RWPE1 (cell line): ENCODE results near the gene LFNG.

Source experiments
- CTCF ChIA-PET: fragments of 350-600 bp; sonication (Branson Sonifier 250); formaldehyde crosslinking; extraction: SDS; loops from one replicate; lab custom pipeline; 2021; lab: Yijun Ruan, JAX
- POLR2A ChIA-PET: fragments of 400-600 bp; formaldehyde crosslinking; extraction: SDS; loops from one replicate; lab custom pipeline; 2020; ENCODE audit warnings: antibody characterized with exemption; ENCODE audit not compliant: low non-redundant PET; lab: Yijun Ruan, JAX
- DNase-seq: peaks from one replicate; pipeline ENCODE4 v3.0.0; 2012; ENCODE audit warnings: low spot score
- H3K27ac ChIP-seq: fragments of 450-650 bp; 2 replicates; pipeline ENCODE4 v1.5.1; 2017
- TF ChIP-seq, protein P1 (sequence below): fragments of 450-650 bp; conservative IDR thresholded peaks from 2 replicates; pipeline ENCODE4 v1.5.1; 2017; ENCODE audit warnings: low read depth, mild to moderate bottlenecking

The LFNG gene

DNA sequence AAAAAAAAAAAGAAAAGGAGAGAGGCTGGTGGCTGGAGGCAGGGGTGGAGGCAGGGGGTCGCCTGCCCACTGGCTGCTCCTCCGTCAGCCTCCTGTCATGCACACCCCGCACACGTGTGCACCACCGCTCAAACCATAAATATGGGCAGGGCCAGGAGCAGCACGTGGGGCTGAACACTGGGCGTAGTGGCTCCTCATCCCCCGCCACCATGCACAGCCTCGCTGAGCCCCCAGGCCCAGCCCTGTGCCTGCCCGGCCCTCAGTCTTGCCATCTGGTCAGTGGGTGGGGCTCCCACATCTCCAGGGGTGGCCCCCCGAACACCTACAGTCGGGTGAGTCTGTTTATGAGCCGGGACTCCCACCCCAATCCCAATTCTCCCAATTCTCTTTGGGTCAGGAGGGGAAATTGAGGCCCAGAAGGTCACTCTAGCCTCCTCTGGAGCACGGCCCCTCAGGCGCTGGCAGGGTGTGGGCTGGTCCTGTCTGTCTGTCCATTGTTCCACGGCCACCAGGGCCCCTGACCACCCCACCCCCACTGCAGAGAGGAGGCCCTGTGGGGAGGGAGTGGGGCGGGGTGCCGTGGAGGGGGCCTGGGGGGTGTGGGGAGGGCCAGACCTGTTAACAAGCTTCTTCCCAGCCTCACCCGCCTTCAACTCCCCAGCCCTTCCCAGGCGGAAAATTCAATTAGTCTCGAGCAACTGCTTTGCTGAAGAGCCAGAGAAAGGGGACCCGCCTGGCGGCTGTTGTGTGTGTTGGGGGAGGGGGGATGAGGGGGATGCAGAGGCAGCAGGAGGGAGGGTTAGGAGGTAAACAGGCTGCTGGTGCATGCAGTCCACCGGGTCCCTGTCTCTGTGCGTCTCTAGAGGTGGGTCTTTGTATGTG, 23.9 kb upstream of the LFNG start:
- POLR2A ChIA-PET = no interaction called here
- CTCF ChIA-PET = interaction anchor here (0.7 kb wide), 1 partner anchor 25 kb away, joined by 5 read pairs; no protein-coding TSS in a partner anchor
- TF ChIP-seq, protein P1, sequence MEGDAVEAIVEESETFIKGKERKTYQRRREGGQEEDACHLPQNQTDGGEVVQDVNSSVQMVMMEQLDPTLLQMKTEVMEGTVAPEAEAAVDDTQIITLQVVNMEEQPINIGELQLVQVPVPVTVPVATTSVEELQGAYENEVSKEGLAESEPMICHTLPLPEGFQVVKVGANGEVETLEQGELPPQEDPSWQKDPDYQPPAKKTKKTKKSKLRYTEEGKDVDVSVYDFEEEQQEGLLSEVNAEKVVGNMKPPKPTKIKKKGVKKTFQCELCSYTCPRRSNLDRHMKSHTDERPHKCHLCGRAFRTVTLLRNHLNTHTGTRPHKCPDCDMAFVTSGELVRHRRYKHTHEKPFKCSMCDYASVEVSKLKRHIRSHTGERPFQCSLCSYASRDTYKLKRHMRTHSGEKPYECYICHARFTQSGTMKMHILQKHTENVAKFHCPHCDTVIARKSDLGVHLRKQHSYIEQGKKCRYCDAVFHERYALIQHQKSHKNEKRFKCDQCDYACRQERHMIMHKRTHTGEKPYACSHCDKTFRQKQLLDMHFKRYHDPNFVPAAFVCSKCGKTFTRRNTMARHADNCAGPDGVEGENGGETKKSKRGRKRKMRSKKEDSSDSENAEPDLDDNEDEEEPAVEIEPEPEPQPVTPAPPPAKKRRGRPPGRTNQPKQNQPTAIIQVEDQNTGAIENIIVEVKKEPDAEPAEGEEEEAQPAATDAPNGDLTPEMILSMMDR = no peak
- DNase-seq = no peak
- no peak overlapping the region for H3K27ac ChIP-seq

DNA sequence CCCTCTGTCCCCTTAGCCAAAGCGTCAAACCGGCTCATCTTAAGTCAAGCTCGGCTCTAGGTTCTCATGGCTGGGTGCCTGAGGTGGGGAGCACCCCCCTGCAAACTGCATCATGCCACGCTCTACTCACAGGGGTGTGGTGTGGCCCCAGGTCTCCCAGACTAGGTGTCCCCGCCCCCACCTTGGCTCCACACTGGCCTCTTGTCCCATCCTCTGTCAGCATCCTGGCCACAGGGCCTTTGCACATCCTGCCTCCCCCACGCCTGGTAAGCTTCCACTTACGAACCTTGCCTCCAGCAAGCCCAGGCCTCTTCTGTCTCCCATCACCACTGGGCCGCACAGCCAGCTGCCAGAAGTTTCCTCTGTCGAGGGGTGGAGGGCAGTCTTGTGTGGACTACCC, 23.2 kb upstream of the LFNG start:
- ChIA-PET CTCF (no interaction called here), POLR2A (no interaction called here)
- no peak overlapping the region for H3K27ac ChIP-seq
- no peak for DNase-seq
- TF ChIP-seq, protein P1 = no peak

DNA sequence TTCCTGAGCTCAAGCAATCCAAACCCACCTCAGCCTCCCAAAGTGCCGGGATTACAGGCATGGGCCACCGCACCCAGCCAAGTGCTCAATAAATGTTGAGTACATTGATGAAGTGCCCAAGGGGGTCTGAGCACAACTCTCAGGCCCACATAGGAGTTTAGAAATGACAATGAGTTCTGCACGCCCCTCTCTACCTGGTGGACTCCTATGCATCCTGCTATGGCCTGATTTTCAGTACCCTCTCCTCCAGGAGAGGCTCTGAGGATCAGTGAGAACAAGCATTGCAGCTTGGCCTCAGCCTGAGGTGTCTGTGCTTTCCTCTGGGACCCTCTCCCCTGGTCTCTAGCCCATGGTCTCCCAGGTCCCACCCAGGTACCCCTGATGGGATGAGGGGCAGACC, 22.5 kb upstream of the LFNG start:
- no peak for DNase-seq
- no peak overlapping the region for H3K27ac ChIP-seq
- TF ChIP-seq, protein P1 = no peak
- ChIA-PET CTCF (no interaction called here), POLR2A (no interaction called here)

DNA sequence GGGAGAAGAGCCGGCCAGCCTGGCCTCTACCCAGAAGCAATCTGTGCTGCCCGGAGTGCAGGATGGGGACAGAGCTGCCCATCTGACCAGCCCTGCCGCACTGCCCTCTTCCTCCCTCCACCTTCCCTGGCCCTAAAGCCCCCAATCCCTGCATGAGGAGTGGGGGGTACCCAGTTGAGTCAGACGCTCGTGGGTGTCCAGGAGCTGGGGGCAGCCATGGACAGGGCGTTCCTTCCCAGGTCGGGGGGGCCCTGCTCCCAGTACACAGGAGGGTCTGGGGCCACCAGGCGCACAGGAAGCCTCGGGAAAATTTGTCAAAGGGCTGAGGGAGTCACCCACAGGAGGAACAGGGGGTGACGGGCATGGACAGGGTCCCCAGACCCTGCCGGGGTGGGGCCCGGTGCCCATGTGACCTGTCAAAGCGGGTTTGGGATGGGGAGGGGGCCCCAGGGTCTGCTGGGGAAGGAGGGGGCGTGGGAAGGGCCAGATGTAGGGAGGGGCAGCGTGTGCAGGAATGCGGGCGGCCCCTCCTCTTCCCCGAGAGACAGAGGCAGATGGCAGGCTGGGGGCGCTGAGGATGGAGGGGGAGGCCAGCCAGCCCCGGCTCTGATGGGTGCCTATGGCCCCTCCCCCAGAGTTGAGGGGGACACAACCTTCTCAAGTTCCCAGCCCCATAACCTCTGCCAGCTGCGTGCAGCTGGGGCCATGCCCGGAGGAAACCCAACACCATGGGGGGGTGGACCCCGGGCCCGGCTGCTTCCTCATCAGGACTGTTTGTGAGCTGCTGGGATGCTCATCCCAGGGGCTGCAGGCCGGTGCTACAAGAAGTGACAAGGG, 21.9 kb upstream of the LFNG start:
- TF ChIP-seq, protein P1 = no peak
- H3K27ac ChIP-seq = no peak overlapping the region
- CTCF ChIA-PET = interaction anchor here (0.5 to 2.3 kb wide), 3 partner anchors 9 to 49 kb away, joined by 3 to 7 read pairs (median 4); no protein-coding TSS in a partner anchor
- DNase-seq = no peak
- POLR2A ChIA-PET = no interaction called here

DNA sequence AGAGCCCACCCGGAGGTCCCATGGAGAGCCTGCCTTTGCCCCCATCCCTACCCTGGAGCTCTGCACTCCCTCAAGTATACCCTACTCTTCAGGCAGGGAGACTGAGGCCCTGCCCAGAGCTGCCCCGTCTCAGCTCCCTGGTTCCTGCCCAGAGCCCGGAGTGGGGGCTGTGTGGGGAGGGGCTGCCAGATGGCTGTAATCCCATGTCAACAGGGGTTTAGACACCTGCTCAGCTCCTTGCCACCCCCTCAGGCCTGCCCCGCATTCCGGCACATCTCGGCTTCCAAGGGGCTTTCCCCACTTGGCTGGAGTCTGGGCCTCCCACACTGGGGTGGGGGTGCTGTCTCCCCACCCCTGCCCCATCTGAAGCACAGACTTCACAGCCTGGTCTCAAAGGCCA, 20.9 kb upstream of the LFNG start:
- TF ChIP-seq, protein P1 = no peak
- CTCF ChIA-PET = interaction anchor here (0.5 to 2.3 kb wide), 3 partner anchors 10 to 397 kb away, joined by 3 to 7 read pairs (median 3); no protein-coding TSS in a partner anchor
- DNase-seq = no peak
- POLR2A ChIA-PET = no interaction called here
- no peak overlapping the region for H3K27ac ChIP-seq

DNA sequence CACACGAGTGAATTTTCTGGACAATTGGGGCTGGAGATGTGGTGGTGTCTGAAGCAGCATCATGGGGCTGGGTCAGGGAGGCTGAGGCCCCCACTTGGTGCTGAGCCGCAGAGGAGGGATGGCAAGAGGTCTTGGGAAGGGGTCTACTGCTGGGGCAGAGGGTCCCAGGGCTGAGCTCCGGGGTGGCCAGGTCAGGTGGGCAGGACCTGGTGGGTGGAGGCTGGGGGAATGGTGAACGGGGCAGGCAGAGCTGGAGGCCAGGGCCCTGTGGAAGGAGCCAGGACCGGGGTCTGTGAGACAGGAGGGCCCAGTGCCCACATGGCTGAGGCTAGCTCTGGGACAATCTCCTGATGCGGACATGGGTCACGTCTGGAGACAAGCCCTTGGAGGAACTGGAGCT, 20.4 kb upstream of the LFNG start:
- ChIA-PET CTCF (interaction anchor here (2.3 kb wide), 1 partner anchor 11 kb away, joined by 7 read pairs; no protein-coding TSS in a partner anchor), POLR2A (no interaction called here)
- no peak overlapping the region; the same call in 1 of the 2 replicates for H3K27ac ChIP-seq
- no peak for DNase-seq
- TF ChIP-seq, protein P1 = no peak
